SJSA1 (cell line): Measurements from ENCODE around the gene SH3GL1. TPM values are rescaled to one million over a fixed set of nuclear protein-coding genes. Genes with fewer than 3 reads are reported as not detected.

Experiments
- DNase-seq, 2 experiments: peaks; one replicate each; pipeline ENCODE4 v3.0.0-alpha.2; 2015 to 2020; ENCODE audit warnings: low spot score in 2 of 2, low read depth in 1 of 2
- H3K27ac ChIP-seq: fragments of 250-450 bp; sonication (Bioruptor Pico); 2 replicates; pipeline ENCODE4 v1.5.1; 2020; ENCODE audit warnings: mild to moderate bottlenecking, moderate library complexity
- H3K27me3 ChIP-seq: fragments of 250-450 bp; sonication (Bioruptor Pico); replicated peaks from 2 replicates; pipeline ENCODE4 v1.5.1; 2020; ENCODE audit warnings: mild to moderate bottlenecking, moderate library complexity
- H3K36me3 ChIP-seq: fragments of 250-450 bp; sonication (Bioruptor Pico); 2 replicates; pipeline ENCODE4 v1.5.1; 2020; ENCODE audit warnings: mild to moderate bottlenecking
- H3K4me1 ChIP-seq: fragments of 250-450 bp; sonication (Bioruptor Pico); replicated peaks from 2 replicates; pipeline ENCODE4 v1.6.1; 2021; ENCODE audit warnings: mild to moderate bottlenecking
- H3K4me3 ChIP-seq: fragments of 250-450 bp; sonication (Bioruptor Pico); 2 replicates; pipeline ENCODE4 v1.5.1; 2020; ENCODE audit warnings: mild to moderate bottlenecking
- H3K9me3 ChIP-seq: fragments of 250-450 bp; sonication (Bioruptor Pico); replicated peaks from 2 replicates; pipeline ENCODE4 v1.5.1; 2020; ENCODE audit warnings: mild to moderate bottlenecking
- total RNA-seq: library from RNA; depleted of rRNA; stranded (reverse); fragments of >200 nt; shearing (Covaris generic); gene quantifications from 2 replicates; pipeline ENCODE4 v1.2.3, GENCODE V29; 2014

Gene SH3GL1
- total RNA-seq, 1 experiment from 2014 or later = 79.7 TPM

- H3K9me3 ChIP-seq = no peaks in the 10 kb centered on the region
- H3K27ac ChIP-seq = no peak overlapping the region
- DNase-seq = peak in 1 of 2 experiments; percentile 39
- H3K4me3 ChIP-seq = no peak overlapping the region
- no peaks in the 10 kb centered on the region for H3K27me3 ChIP-seq
- H3K4me1 ChIP-seq = peaks cover 35% of the 10 kb centered on the region
- peaks cover 49% of the 10 kb centered on the region for H3K36me3 ChIP-seq
These were observed 28.8 kb downstream of the SH3GL1 start for GRCh38 chr19:4371247-4372164.

- no peaks in the 10 kb centered on the region for H3K9me3 ChIP-seq
- peak in 1 of 2 experiments; percentile 43 for DNase-seq
- H3K4me3 ChIP-seq = no peak overlapping the region
- H3K27ac ChIP-seq = no peak overlapping the region
- H3K27me3 ChIP-seq = no peaks in the 10 kb centered on the region
- H3K4me1 ChIP-seq = peaks cover 26% of the 10 kb centered on the region
- H3K36me3 ChIP-seq = peaks cover 59% of the 10 kb centered on the region
These were observed 29.8 kb downstream of the SH3GL1 start for GRCh38 chr19:4370418-4371041.

- DNase-seq = no peak
- Histone ChIP-seq H3K4me3 (no peak overlapping the region), H3K36me3 (peaks cover 66% of the 10 kb centered on the region), H3K27me3 (no peaks in the 10 kb centered on the region), H3K4me1 (peaks cover 19% of the 10 kb centered on the region), H3K27ac (no peak overlapping the region), H3K9me3 (no peaks in the 10 kb centered on the region)
These were observed 30.5 kb downstream of the SH3GL1 start for GRCh38 chr19:4369888-4370260.

- Histone ChIP-seq H3K4me3 (no peak overlapping the region), H3K36me3 (peaks cover 68% of the 10 kb centered on the region), H3K27me3 (no peaks in the 10 kb centered on the region), H3K9me3 (no peaks in the 10 kb centered on the region), H3K4me1 (peaks cover 13% of the 10 kb centered on the region), H3K27ac (no peak overlapping the region)
- peak in 1 of 2 experiments; percentile 42 for DNase-seq
These were observed 31.0 kb downstream of the SH3GL1 start for GRCh38 chr19:4369109-4369887.

GRCh38 chr19:4368128-4368820 lies 32.1 kb downstream of the SH3GL1 start:
- no peaks in the 10 kb centered on the region for H3K27me3 ChIP-seq
- H3K36me3 ChIP-seq = peaks cover 68% of the 10 kb centered on the region
- no peak overlapping the region for H3K27ac ChIP-seq
- DNase-seq = no peak
- H3K4me3 ChIP-seq = no peak overlapping the region
- H3K9me3 ChIP-seq = no peaks in the 10 kb centered on the region
- peaks cover 4% of the 10 kb centered on the region; the same call in 1 of the 2 replicates for H3K4me1 ChIP-seq

- H3K27ac ChIP-seq = no peak overlapping the region
- no peaks in the 10 kb centered on the region for H3K27me3 ChIP-seq
These were observed 32.6 kb downstream of the SH3GL1 start for GRCh38 chr19:4367781-4368127.

GRCh38 chr19:4367336-4367723 lies 33.0 kb downstream of the SH3GL1 start:
- peaks cover 71% of the 10 kb centered on the region for H3K36me3 ChIP-seq
- no peak for DNase-seq
- H3K4me1 ChIP-seq = peaks cover 4% of the 10 kb centered on the region; the same call in 1 of the 2 replicates
- no peaks in the 10 kb centered on the region for H3K27me3 ChIP-seq
- no peak overlapping the region for H3K4me3 ChIP-seq
- H3K9me3 ChIP-seq = no peaks in the 10 kb centered on the region
- no peak overlapping the region for H3K27ac ChIP-seq

More at GRCh38 chr19:4367781-4368127, 32.6 kb downstream of the SH3GL1 start:
- no peaks in the 10 kb centered on the region for H3K9me3 ChIP-seq
- peaks cover 4% of the 10 kb centered on the region; the same call in 1 of the 2 replicates for H3K4me1 ChIP-seq
- H3K4me3 ChIP-seq = no peak overlapping the region
- no peak for DNase-seq
- H3K36me3 ChIP-seq = peaks cover 70% of the 10 kb centered on the region

- H3K27ac ChIP-seq = no peak overlapping the region
- no peaks in the 10 kb centered on the region for H3K9me3 ChIP-seq
- no peaks in the 10 kb centered on the region for H3K27me3 ChIP-seq
- peaks cover 73% of the 10 kb centered on the region for H3K36me3 ChIP-seq
- DNase-seq = no peak
- peaks cover 4% of the 10 kb centered on the region; the same call in 1 of the 2 replicates for H3K4me1 ChIP-seq
- H3K4me3 ChIP-seq = no peak overlapping the region
These were observed 33.5 kb downstream of the SH3GL1 start for GRCh38 chr19:4366666-4367335.

GRCh38 chr19:4365791-4366665 lies 34.3 kb downstream of the SH3GL1 start:
- Histone ChIP-seq H3K36me3 (peaks cover 74% of the 10 kb centered on the region), H3K9me3 (no peaks in the 10 kb centered on the region), H3K4me3 (no peak overlapping the region), H3K4me1 (peaks cover 4% of the 10 kb centered on the region; the same call in 1 of the 2 replicates), H3K27ac (no peak overlapping the region), H3K27me3 (no peaks in the 10 kb centered on the region)
- DNase-seq = no peak

GRCh38 chr19:4365341-4365740 lies 35.0 kb downstream of the SH3GL1 start:
- DNase-seq = no peak
- H3K4me3 ChIP-seq = no peak overlapping the region
- no peaks in the 10 kb centered on the region for H3K27me3 ChIP-seq
- H3K9me3 ChIP-seq = no peaks in the 10 kb centered on the region
- peaks cover 4% of the 10 kb centered on the region; the same call in 1 of the 2 replicates for H3K4me1 ChIP-seq
- no peak overlapping the region for H3K27ac ChIP-seq
- H3K36me3 ChIP-seq = peaks cover 79% of the 10 kb centered on the region

GRCh38 chr19:4363571-4364304 lies 36.6 kb downstream of the SH3GL1 start:
- Histone ChIP-seq H3K4me1 (no peaks in the 10 kb centered on the region), H3K4me3 (no peak overlapping the region), H3K9me3 (no peaks in the 10 kb centered on the region), H3K27ac (no peak overlapping the region), H3K27me3 (no peaks in the 10 kb centered on the region), H3K36me3 (peaks cover 93% of the 10 kb centered on the region)
- DNase-seq = peak in 1 of 2 experiments; percentile 46
